SJSA1 (cell line): ENCODE measurements around the gene TFAP2A. TPM values are rescaled to one million over a fixed set of nuclear protein-coding genes. Genes with fewer than 3 reads are reported as not detected.

Experiments used
- DNase-seq, 2 experiments: peaks; one replicate each; pipeline ENCODE4 v3.0.0-alpha.2; 2015 to 2020; ENCODE audit warnings: low spot score in 2 of 2, low read depth in 1 of 2
- H3K27ac ChIP-seq: fragments of 250-450 bp; sonication (Bioruptor Pico); 2 replicates; pipeline ENCODE4 v1.5.1; 2020; ENCODE audit warnings: mild to moderate bottlenecking, moderate library complexity
- H3K27me3 ChIP-seq: fragments of 250-450 bp; sonication (Bioruptor Pico); replicated peaks from 2 replicates; pipeline ENCODE4 v1.5.1; 2020; ENCODE audit warnings: mild to moderate bottlenecking, moderate library complexity
- H3K36me3 ChIP-seq: fragments of 250-450 bp; sonication (Bioruptor Pico); 2 replicates; pipeline ENCODE4 v1.5.1; 2020; ENCODE audit warnings: mild to moderate bottlenecking
- H3K4me1 ChIP-seq: fragments of 250-450 bp; sonication (Bioruptor Pico); replicated peaks from 2 replicates; pipeline ENCODE4 v1.6.1; 2021; ENCODE audit warnings: mild to moderate bottlenecking
- H3K4me3 ChIP-seq: fragments of 250-450 bp; sonication (Bioruptor Pico); 2 replicates; pipeline ENCODE4 v1.5.1; 2020; ENCODE audit warnings: mild to moderate bottlenecking
- H3K9me3 ChIP-seq: fragments of 250-450 bp; sonication (Bioruptor Pico); replicated peaks from 2 replicates; pipeline ENCODE4 v1.5.1; 2020; ENCODE audit warnings: mild to moderate bottlenecking
- total RNA-seq: library from RNA; depleted of rRNA; stranded (reverse); fragments of >200 nt; shearing (Covaris generic); gene quantifications from 2 replicates; pipeline ENCODE4 v1.2.3, GENCODE V29; 2014; rRNA removed

TFAP2A gene
- 5.8 and 10.2 TPM in 2 replicates for total RNA-seq

DNA sequence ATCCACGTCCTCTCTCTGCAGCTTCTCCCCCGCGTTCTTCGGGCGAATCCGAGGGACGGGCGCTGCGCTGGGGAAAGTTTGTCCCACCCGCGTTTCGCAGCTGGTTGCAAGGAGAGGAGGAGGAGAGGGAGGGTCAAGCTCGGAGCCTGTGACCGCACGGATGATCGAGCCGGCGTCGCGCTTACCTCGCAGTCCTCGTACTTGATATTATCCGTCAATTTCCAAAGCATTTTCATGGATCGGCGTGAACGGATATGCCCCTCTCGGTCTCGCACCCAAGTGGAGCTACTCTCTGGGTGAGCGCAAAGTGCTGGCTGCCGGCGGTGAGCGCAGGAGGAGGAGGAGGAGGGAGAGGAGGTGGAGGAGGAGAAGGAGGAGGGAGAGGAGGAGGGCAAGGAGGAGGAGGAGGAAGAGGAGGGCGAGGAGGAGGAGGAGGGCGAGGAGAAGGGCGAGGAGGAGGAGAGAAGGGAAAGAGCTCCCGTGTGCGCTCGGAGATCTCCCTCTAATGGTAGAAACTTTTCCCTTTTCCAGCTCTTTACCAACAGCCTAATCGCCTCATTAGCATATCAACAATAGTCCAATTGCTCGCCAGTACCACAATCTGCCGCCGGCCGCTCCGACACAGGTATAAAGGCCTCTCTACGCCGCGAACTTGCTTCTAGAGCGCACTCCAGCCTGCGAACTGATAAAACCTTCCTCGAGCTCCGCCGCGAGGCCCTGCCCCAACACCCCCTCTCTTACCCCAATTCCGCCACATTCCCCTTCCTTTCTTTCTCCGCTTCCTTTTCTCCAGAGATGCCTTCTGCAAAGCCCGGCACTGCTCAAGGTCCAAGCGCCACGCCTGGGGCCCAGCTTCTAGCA, at the start of gene TFAP2A:
Gene TFAP2A (minus strand): TSS at position 319 of the 861 bp plus-strand sequence. CDS start 83 bp downstream, at position 236.
- peaks cover 8% of the 10 kb centered on the region for H3K4me1 ChIP-seq
- H3K36me3 ChIP-seq, result peaks cover 31% of the 10 kb centered on the region
- H3K4me3 ChIP-seq, result peak within 1 kb of the TSS; percentile 96
- no peaks in the 10 kb centered on the region for H3K9me3 ChIP-seq
- H3K27me3 ChIP-seq, result no peaks in the 10 kb centered on the region
- DNase-seq, result peak; percentile 76 to 82
- H3K27ac ChIP-seq, result peak within 1 kb of the TSS; percentile 97

DNA sequence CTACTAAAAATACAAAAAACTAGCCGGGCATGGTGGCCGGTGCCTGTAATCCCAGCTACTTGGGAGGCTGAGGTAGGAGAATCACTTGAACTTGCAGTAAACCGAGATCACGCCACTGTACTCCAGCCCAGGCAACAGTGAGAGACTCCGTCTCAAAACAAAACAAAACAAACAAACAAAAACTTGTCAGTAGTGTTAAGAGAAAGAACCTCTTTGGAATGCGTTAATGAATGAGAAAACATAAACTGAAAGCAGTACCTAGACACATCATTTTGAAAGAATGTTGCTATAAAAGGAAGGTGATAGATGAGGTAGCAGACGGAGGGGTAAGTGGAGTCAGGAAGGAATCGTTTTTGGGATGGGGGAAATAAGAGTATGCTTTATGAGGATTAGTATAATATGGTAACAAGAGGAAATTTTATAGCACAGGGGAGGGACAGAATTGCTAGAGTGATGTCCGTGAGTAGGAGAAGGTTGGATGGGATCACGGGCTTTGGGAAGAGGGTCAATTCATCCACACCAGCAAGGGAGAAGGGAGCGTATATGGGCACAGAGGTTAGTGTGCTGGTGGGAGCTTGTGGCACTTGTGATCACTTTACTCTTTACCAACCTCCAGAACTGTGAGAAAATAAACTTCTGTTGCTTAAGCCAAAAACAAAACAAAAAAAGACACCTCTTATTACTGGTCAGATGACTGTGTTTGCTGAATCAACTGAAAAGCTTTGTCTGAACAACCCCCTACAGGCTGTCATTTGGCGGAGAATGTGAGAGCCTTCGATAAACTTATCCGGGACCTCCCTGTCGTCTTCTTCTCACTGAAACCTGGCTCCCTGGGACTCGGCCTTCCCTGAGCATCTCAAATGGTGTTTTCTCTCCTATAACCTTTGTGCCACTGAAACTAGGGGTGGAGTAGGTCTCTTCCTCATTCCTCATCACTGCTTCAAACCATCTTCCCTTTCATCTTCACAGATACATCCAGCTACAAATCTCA, 48.9 kb upstream of the TFAP2A start:
- Histone ChIP-seq H3K4me1 (peaks cover 58% of the 10 kb centered on the region), H3K9me3 (no peaks in the 10 kb centered on the region), H3K27ac (peak overlapping the region; percentile 97), H3K36me3 (no peaks in the 10 kb centered on the region), H3K27me3 (no peaks in the 10 kb centered on the region), H3K4me3 (peak overlapping the region; percentile 17)
- DNase-seq, result peak; percentile 81 to 92

DNA sequence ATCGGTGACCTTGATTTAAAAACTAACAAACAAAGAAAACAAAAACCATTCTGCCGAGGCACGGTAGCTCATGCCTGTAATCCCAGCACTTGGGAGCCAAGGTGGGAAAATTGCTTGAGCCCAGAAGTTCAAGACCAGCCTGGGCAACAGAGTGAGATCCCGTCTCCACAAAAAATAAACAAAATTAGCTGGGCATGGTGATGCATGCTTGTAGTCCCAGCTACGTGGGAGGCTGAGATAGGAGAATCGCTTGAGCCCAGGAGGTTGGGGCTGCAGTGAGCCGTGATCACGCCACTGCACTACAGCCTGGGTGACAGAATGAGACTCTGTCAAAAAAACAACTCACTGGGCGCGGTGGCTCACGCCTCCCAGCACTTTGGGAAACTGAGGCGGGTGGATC, 48.2 kb upstream of the TFAP2A start:
- Histone ChIP-seq H3K4me1 (peaks cover 58% of the 10 kb centered on the region), H3K36me3 (no peaks in the 10 kb centered on the region), H3K4me3 (peak overlapping the region; percentile 17), H3K9me3 (no peaks in the 10 kb centered on the region), H3K27ac (peak overlapping the region; percentile 97), H3K27me3 (no peaks in the 10 kb centered on the region)
- peak; percentile 77 to 90 for DNase-seq

DNA sequence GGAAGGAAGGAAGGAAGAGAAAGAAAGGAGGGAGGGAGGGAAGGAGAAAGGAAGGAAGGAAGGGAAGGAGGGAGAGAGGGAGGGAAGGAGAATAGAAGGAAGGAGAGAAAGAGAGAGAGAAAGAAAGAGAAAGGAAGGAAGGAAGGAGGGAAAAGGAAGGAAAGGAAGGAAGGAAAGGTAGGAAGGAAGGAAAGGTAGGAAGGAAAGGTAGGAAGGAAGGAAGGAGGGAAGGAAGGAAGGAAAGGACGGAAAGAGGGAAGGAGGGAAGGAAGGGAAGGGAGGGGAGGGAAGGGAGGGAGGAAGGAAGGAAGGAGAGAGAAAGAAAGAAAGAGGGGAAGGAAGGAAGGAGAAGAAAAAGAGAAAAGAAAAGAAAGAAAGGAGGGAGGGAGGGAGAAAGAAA, 47.0 kb upstream of the TFAP2A start:
- Histone ChIP-seq H3K27me3 (no peaks in the 10 kb centered on the region), H3K4me3 (no peak overlapping the region), H3K4me1 (peaks cover 58% of the 10 kb centered on the region), H3K36me3 (no peaks in the 10 kb centered on the region), H3K27ac (peak overlapping the region; percentile 97), H3K9me3 (no peaks in the 10 kb centered on the region)
- DNase-seq, result no peak

DNA sequence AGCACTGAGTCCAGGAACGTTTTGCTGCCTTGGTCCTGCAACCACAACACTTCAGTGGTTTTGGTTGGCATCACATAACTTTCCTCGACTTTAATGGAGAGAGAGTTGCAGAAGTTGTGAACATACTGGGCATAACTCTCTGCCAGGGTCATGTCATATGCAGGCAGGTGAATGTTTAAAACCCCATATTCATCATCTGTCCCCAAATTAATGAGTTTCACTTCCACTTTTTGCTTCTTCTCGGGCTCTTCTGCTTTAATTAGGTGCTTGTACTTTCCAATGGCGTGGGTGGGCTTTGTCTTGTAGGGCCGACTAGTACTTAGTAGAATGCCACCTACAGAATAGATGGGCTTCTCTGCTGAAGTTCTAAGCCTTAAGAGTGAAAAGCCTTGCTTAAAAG, 45.2 kb upstream of the TFAP2A start:
- Histone ChIP-seq H3K9me3 (no peaks in the 10 kb centered on the region), H3K4me1 (peaks cover 58% of the 10 kb centered on the region), H3K27me3 (no peaks in the 10 kb centered on the region), H3K4me3 (no peak overlapping the region), H3K27ac (peak overlapping the region; percentile 74), H3K36me3 (no peaks in the 10 kb centered on the region)
- DNase-seq, result no peak

DNA sequence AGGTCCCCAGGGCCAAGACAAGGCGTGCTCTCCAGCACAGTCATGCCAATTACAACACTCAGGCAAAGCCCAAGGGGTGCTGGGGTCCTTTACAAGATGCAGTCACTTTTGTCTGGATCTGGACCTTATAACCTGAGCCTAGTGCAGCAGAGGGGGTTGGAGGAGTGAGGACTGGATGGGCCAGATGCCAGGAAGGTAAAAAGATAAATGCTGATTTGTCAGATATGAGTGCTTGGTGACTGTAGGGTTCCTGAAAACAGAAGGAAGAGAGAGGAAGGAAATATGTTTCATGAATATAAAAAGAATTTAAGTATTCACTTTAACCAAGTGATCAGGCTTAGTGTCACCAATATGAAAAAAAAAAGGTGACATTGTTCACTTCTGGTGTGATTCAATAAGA, 43.4 kb upstream of the TFAP2A start:
- H3K9me3 ChIP-seq, result no peaks in the 10 kb centered on the region
- no peaks in the 10 kb centered on the region for H3K27me3 ChIP-seq
- DNase-seq, result no peak
- H3K4me3 ChIP-seq, result no peak overlapping the region
- H3K27ac ChIP-seq, result no peak overlapping the region
- H3K36me3 ChIP-seq, result no peaks in the 10 kb centered on the region
- H3K4me1 ChIP-seq, result peaks cover 40% of the 10 kb centered on the region

DNA sequence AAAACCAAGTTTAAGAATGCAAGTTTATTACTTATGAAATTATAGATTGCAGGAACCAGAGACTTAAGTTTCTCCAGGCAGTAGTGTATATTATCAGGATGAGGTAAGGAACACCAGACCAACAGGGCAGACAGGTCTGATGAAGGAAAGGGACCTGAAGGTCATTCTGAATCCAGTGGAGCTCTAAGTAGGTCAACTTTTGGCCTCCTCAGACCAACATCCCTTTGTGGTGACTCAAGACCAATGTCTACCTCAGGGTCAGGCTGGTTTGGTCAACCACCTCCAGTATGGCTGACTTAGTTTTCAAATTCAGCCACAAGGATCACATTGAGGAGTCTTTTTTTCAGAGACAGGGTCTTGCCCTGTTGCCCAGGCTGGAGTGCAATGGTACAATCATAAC, 38.7 kb upstream of the TFAP2A start:
- no peak overlapping the region for H3K4me3 ChIP-seq
- H3K27me3 ChIP-seq, result no peaks in the 10 kb centered on the region
- H3K4me1 ChIP-seq, result peaks cover 23% of the 10 kb centered on the region
- H3K36me3 ChIP-seq, result no peaks in the 10 kb centered on the region
- DNase-seq, result no peak
- no peaks in the 10 kb centered on the region for H3K9me3 ChIP-seq
- no peak overlapping the region for H3K27ac ChIP-seq

DNA sequence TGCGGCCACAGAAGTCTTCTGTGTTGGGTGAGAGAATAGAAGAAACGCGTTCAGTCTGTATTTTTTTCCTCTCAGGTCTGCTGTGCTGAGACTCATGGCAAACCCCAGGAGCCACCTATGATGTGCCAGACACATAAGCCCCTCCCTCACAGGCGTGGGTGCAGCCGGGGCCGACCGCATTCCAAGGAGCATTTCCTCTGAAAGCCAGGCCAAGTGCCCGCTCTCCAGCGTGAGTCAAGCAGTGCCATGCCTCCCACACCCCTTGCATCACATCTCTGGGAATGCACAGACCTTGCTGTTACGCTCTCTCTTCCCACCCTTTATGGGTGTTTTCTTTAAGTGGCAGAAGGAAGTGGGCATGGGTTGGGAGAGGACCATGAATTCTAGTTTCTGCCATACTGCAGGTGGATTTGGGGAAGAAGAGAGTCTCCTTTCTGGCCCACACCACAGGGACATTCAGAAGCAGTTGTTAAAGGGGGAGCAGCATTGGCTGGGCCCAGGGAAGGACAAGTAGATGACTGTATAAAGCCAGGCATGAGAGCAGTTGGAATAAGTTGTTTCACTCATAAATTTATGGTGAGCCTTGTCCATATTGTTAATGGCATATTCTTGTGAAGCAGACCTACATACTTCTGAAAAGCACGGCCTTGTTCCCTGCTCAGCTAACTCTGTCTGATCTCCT, 37.1 kb upstream of the TFAP2A start:
- Histone ChIP-seq H3K27me3 (no peaks in the 10 kb centered on the region), H3K4me3 (no peak overlapping the region), H3K4me1 (peaks cover 23% of the 10 kb centered on the region), H3K9me3 (no peaks in the 10 kb centered on the region), H3K27ac (peak overlapping the region; percentile 84), H3K36me3 (no peaks in the 10 kb centered on the region)
- peak; percentile 90 to 94 for DNase-seq

DNA sequence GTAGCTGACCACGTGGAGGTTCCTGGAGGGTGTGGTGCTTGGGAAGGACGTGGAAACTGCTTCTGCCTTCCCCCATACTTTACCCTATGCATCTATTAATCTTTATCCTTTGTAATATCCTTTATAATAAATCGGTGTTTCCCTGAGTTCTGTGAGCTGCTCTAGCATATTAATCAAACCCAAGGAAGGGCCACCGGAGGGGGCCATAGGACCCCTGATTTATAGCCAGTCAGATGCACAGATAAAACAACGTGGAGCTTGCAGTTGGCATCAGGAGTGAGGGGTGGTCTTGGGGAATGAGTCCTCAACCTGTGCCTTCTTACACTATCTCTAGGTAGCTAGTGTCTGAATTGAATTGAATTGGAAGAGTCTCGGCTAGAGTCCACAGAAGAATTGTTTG, 36.5 kb upstream of the TFAP2A start:
- Histone ChIP-seq H3K27ac (peak overlapping the region; percentile 84), H3K9me3 (no peaks in the 10 kb centered on the region), H3K4me3 (no peak overlapping the region), H3K4me1 (peaks cover 23% of the 10 kb centered on the region), H3K36me3 (no peaks in the 10 kb centered on the region), H3K27me3 (no peaks in the 10 kb centered on the region)
- DNase-seq, result no peak

DNA sequence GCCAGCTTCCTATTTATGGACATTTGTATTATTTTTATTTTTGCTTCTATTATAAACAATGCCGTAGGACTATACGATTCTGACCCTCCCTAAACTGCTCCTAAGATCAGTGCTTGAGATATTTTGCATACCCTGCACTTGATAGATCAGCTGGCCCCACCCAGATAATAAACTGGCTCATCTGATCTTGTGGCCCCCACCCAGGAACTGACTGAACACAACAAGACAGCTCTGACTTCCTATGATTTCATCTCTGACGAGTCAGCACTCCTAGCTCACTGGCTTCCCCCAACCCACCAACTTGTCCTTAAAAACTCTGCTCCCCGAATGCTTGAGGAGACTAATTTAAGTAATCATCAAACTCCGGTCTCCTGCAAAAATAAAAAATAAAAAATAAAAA, 34.9 kb upstream of the TFAP2A start:
- no peaks in the 10 kb centered on the region for H3K36me3 ChIP-seq

DNA sequence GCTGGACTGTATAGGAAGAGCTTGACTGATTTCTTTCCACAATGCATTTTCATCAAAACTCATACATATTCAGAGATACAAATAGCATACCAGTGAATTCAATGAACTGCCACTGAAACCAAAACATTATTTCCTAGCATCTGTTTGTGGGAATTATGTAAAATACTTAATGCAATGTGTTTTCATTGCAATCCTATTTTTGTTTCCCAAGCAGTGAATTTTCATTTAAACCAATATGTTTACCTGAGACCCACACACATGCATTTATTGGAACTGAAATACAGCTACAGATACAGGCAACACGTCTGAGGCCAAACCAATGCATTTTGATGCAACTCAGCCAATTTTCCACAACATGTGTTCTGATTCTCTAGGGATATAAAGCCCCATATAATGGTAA, 33.2 kb upstream of the TFAP2A start:
- DNase-seq, result no peak

More for the DNA sequence above, 34.9 kb upstream of the TFAP2A start:
- Histone ChIP-seq H3K4me3 (no peak overlapping the region), H3K4me1 (peaks cover 19% of the 10 kb centered on the region), H3K9me3 (no peaks in the 10 kb centered on the region), H3K27ac (no peak overlapping the region), H3K27me3 (no peaks in the 10 kb centered on the region)
- DNase-seq, result no peak

DNA sequence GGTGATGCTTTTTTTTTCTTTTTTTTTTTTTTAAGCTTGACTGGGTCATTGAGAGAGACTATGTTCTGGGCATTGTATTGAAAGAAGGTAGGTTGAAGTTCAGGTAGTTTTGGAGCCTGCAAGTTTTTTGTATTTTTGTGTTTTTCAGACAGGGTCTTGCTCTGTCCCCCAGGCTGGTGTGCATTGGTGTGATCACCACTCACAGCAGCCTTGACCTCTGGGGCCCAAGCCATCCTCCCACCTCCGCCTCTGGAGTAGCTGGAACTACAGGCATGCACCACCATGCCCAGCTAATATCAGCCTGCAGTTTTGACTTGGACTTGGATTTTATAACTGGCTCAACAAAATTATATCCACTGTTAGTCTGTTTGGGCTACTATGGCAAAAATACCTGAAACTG, 31.7 kb upstream of the TFAP2A start:
- Histone ChIP-seq H3K27ac (no peak overlapping the region), H3K36me3 (no peaks in the 10 kb centered on the region), H3K27me3 (no peaks in the 10 kb centered on the region), H3K9me3 (no peaks in the 10 kb centered on the region; the same call in 1 of the 2 replicates), H3K4me3 (no peak overlapping the region), H3K4me1 (peaks cover 14% of the 10 kb centered on the region)
- DNase-seq, result no peak

More for the DNA sequence above, 33.2 kb upstream of the TFAP2A start:
- H3K9me3 ChIP-seq, result no peaks in the 10 kb centered on the region
- no peak overlapping the region for H3K27ac ChIP-seq
- H3K36me3 ChIP-seq, result no peaks in the 10 kb centered on the region
- H3K4me3 ChIP-seq, result no peak overlapping the region
- no peaks in the 10 kb centered on the region for H3K27me3 ChIP-seq
- peaks cover 19% of the 10 kb centered on the region for H3K4me1 ChIP-seq

DNA sequence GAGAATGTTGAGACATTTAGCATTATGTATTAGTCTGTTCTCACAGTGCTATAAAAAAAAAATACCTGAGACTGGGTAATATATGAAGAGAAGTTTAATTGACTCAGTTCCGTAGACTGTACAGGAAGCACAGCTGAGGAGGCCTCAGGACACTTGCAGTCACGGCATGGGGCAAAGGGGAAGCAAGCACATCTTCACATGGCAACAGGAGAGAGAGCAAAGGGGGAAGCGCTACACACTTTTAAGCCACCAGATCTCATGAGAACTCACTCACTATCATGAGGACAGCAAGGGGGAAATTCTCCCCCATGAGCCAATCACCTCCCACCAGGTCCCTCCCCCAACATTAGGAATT, 26.8 kb upstream of the TFAP2A start:
- peak overlapping the region; percentile 94 for H3K27ac ChIP-seq
- H3K4me3 ChIP-seq, result no peak overlapping the region

More for the DNA sequence above, 26.8 kb upstream of the TFAP2A start:
- DNase-seq, result no peak
- H3K36me3 ChIP-seq, result no peaks in the 10 kb centered on the region
- H3K4me1 ChIP-seq, result peaks cover 20% of the 10 kb centered on the region
- no peaks in the 10 kb centered on the region for H3K27me3 ChIP-seq
- H3K9me3 ChIP-seq, result no peaks in the 10 kb centered on the region; the same call in 1 of the 2 replicates
